ENCODE measurements around the gene CCDC142. TPM values are rescaled to one million over a fixed set of nuclear protein-coding genes. Genes with fewer than 3 reads are reported as not detected.

CCDC142 gene
- polyA plus RNA-seq, 1 of the 3 experiments (the other 2 are of a cell fraction): 8.7 TPM

GRCh38 chr2:74439803-74440377, 42.9 kb downstream of the CCDC142 start:
- ChIA-PET POLR2A (interaction anchor here (0.7 to 3.0 kb wide), 13 partner anchors 8 to 75 kb away, joined by 3 to 27 read pairs (median 8); partner anchors contain the start of genes C2orf81, INO80B, MRPL53 and TLX2), CTCF (interaction anchor here (0.7 to 2.5 kb wide), 9 partner anchors 10 to 105 kb away, joined by 3 to 9 read pairs (median 3); partner anchors contain the start of genes INO80B and WBP1)
- Histone ChIP-seq H3K4me2 (peak overlapping the region; percentile 97), H3K27ac (ENCODE audit: low read depth in 2 of 2, low read length in 1 of 2) (peak overlapping the region; percentile 64 to 98; a peak in 3 of 4 replicates), H3K9me2 (no peaks in the 10 kb centered on the region), H3K4me1 (ENCODE audit: control insufficient read depth in 1 of 2, insufficient read depth in 2 of 2, low read depth in 1 of 2, low read length in 1 of 2) (peaks cover 20 to 27% of the 10 kb centered on the region in 2 experiments; a peak in 3 of 4 replicates), H3F3A (replicated peaks; ENCODE audit: insufficient read depth) (peaks cover 6% of the 10 kb centered on the region), H3K9ac (peak overlapping the region; percentile 77), H3K36me3 (replicated peaks in 1 of 2; ENCODE audit: control insufficient read depth in 1 of 2, insufficient read depth in 2 of 2, low read length in 1 of 2) (no peaks in the 10 kb centered on the region), H3K9me3 (no peaks in the 10 kb centered on the region), H2AFZ (ENCODE audit: low read depth) (peak overlapping the region; percentile 95), H3K4me3 (ENCODE audit: low read depth in 2 of 2, low read length in 1 of 2) (peak overlapping the region; percentile 73 to 75), H3K79me2 (ENCODE audit: insufficient read depth) (peaks cover 30% of the 10 kb centered on the region), H3K27me3 (ENCODE audit: insufficient read depth) (no peaks in the 10 kb centered on the region), H4K20me1 (ENCODE audit: insufficient read depth) (no peaks in the 10 kb centered on the region)
- peak; percentile 84 for DNase-seq
- 6% methylated on average over 12 of the region's 14 CpGs for WGBS (ENCODE audit: low lambda C conversion rate)
- TF ChIP-seq RXRA (IDR thresholded peaks at IDR 0.05; ENCODE audit: borderline replicate concordance, low read depth) (no peak), MXI1 (IDR thresholded peaks at IDR 0.05; ENCODE audit: low read depth, low read length) (peak; percentile 55; the same call in 1 of the 2 replicates), SMC3 (IDR thresholded peaks at IDR 0.05; ENCODE audit: low read depth, low read length) (no peak), SIN3A (IDR thresholded peaks at IDR 0.05; ENCODE audit: borderline replicate concordance, low read depth, low read length) (0 out of 2 replicates have a peak, but pooled peaks have one; percentile 10), EP300 (IDR thresholded peaks at IDR 0.05; ENCODE audit: borderline replicate concordance in 1 of 2, low read depth in 1 of 2, low read length in 1 of 2) (peak in 1 of 2 experiments; percentile 27; a peak in 1 of 4 replicates), CHD2 (IDR thresholded peaks at IDR 0.05; ENCODE audit: low read length, partially characterized antibody) (peak; percentile 27), TAF1 (IDR thresholded peaks at IDR 0.05; ENCODE audit: borderline replicate concordance, low read depth, low read length) (no peak), RAD21 (IDR thresholded peaks at IDR 0.05; ENCODE audit: low read length) (peak; percentile 10; the same call in 1 of the 2 replicates), REST (IDR thresholded peaks at IDR 0.05; ENCODE audit: low read depth, low read length) (no peak), RFX5 (IDR thresholded peaks at IDR 0.05; ENCODE audit: low read length) (0 out of 2 replicates have a peak, but pooled peaks have one; percentile 30)

GRCh38 chr2:74439373-74439772, 43.4 kb downstream of the CCDC142 start:
- POLR2A ChIA-PET: interaction anchor here (1.1 to 3.0 kb wide), 10 partner anchors 8 to 229 kb away, joined by 3 to 27 read pairs (median 8); partner anchors contain the start of genes C2orf81, INO80B, MRPL53 and TLX2
- Histone ChIP-seq H3K27ac (ENCODE audit: low read depth in 2 of 2, low read length in 1 of 2) (peak overlapping the region; percentile 64 to 98; a peak in 3 of 4 replicates), H2AFZ (ENCODE audit: low read depth) (no peak overlapping the region), H4K20me1 (ENCODE audit: insufficient read depth) (no peaks in the 10 kb centered on the region), H3K27me3 (ENCODE audit: insufficient read depth) (no peaks in the 10 kb centered on the region), H3K4me3 (ENCODE audit: low read depth in 2 of 2, low read length in 1 of 2) (peak overlapping the region; percentile 73 to 75), H3F3A (replicated peaks; ENCODE audit: insufficient read depth) (peaks cover 6% of the 10 kb centered on the region), H3K4me2 (peak overlapping the region; percentile 97), H3K79me2 (ENCODE audit: insufficient read depth) (peaks cover 30% of the 10 kb centered on the region), H3K9ac (peak overlapping the region; percentile 77), H3K4me1 (ENCODE audit: control insufficient read depth in 1 of 2, insufficient read depth in 2 of 2, low read depth in 1 of 2, low read length in 1 of 2) (peaks cover 20 to 27% of the 10 kb centered on the region in 2 experiments; a peak in 3 of 4 replicates), H3K9me2 (no peaks in the 10 kb centered on the region), H3K36me3 (replicated peaks in 1 of 2; ENCODE audit: control insufficient read depth in 1 of 2, insufficient read depth in 2 of 2, low read length in 1 of 2) (no peaks in the 10 kb centered on the region), H3K9me3 (no peaks in the 10 kb centered on the region)
- CTCF ChIA-PET: interaction anchor here (1.0 to 2.5 kb wide), 11 partner anchors 9 to 105 kb away, joined by 3 to 9 read pairs (median 3); partner anchors contain the start of genes C2orf81, INO80B, WBP1 and WDR54
- WGBS (ENCODE audit: low lambda C conversion rate): 11% methylated on average over 3 of the region's 3 CpGs
- no peak for DNase-seq
- no peak for TF ChIP-seq GATA2 (CRISPR knock-in tag; IDR thresholded peaks at IDR 0.05)
- no peak for TF ChIP-seq POLR2AphosphoS5 (IDR thresholded peaks at IDR 0.05; ENCODE audit: low read depth, low read length)
- no peak for TF ChIP-seq YY1 (IDR thresholded peaks at IDR 0.05; ENCODE audit: low read depth)
- no peak for TF ChIP-seq CTCF (IDR thresholded peaks at IDR 0.05)
- TF ChIP-seq MAX (IDR thresholded peaks at IDR 0.05; ENCODE audit: low read depth): no peak
- TF ChIP-seq PBX3 (IDR thresholded peaks at IDR 0.05): no peak
- TF ChIP-seq RFX5 (IDR thresholded peaks at IDR 0.05; ENCODE audit: low read length): no peak
- no peak for TF ChIP-seq RXRA (IDR thresholded peaks at IDR 0.05; ENCODE audit: borderline replicate concordance, low read depth)
- TF ChIP-seq TEAD4 (IDR thresholded peaks at IDR 0.05; ENCODE audit: borderline replicate concordance, insufficient read depth): no peak
- no peak for TF ChIP-seq RCOR1 (IDR thresholded peaks at IDR 0.05; ENCODE audit: low read length)
- no peak for TF ChIP-seq ELF1 (IDR thresholded peaks at IDR 0.05)

All from SK-N-SH (cell line).